Activated CD4-positive, alpha-beta memory T cell treated with anti-CD3 and anti-CD28 coated beads for 36 hours (primary cell): ENCODE data around the gene STK24. TPM values are rescaled to one million over a fixed set of nuclear protein-coding genes. Genes with fewer than 3 reads are reported as not detected.
"Not testable (repeated sequence)": the region's sequence is repeated elsewhere in the genome, so short reads cannot be mapped to it uniquely, and the experiment has no call there.

Experiments used
- CTCF ChIA-PET: fragments of 350-600 bp; sonication (Branson Sonifier 250); formaldehyde crosslinking; loops from one replicate; lab custom pipeline; 2021; ENCODE audit warnings: antibody characterized with exemption, inconsistent platforms; lab: Charles Lee
- POLR2A ChIA-PET: fragments of 350-600 bp; sonication (Branson Sonifier 250); formaldehyde crosslinking; loops from one replicate; lab custom pipeline; 2021; ENCODE audit warnings: antibody characterized with exemption; lab: Charles Lee
- DNase-seq: peaks from one replicate; pipeline ENCODE4 v3.0.0-alpha.2; 2020
- H3K27ac Mint-ChIP-seq: one replicate; pipeline ENCODE4 v1.8.0; 2021; ENCODE audit warnings: mixed read lengths
- H3K27me3 Mint-ChIP-seq: one replicate; pipeline ENCODE4 v1.8.0; 2021; ENCODE audit warnings: mixed read lengths
- H3K36me3 Mint-ChIP-seq: one replicate; pipeline ENCODE4 v1.8.0; 2021; ENCODE audit warnings: mixed read lengths
- H3K4me1 Mint-ChIP-seq: one replicate; pipeline ENCODE4 v1.8.0; 2021; ENCODE audit warnings: low read depth, mixed read lengths
- H3K4me3 Mint-ChIP-seq: one replicate; pipeline ENCODE4 v1.8.0; 2021; ENCODE audit warnings: mild to moderate bottlenecking, mixed read lengths
- H3K9me3 Mint-ChIP-seq: one replicate; pipeline ENCODE4 v1.8.0; 2021; ENCODE audit warnings: mixed read lengths
- intact Hi-C: fragments of 100-400 bp; cut with micrococcal nuclease; formaldehyde crosslinking; loops from one replicate; pipeline ENCODE4 v1.15.1; 2023
- total RNA-seq, 2 experiments: library from RNA; stranded (reverse); gene quantifications; one replicate each; pipeline ENCODE4 v1.2.3, GENCODE V29; 2021

STK24 gene
- total RNA-seq, 2 experiments from 2014 or later = 176 to 178 TPM

DNA sequence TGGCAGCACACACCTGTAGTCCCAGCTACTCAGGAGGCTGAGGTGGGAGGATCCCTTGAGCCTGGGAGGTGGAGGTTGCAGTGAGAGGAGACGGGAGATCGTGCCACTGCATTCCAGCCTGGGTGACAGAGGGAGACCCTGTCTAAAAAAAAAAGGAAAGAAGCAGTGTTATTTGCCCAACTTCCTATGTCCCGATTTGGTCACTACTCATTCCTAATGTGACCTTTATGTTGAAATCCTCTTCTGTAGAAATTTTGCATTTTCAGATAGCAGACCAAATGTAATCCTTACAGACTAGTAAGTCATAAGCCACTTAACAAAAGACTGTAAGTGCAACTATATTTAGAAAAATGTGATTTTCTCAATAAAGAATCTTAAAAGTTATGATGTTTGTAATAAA lies 18.2 kb upstream of the STK24 start:
- no peaks in the 10 kb centered on the region for H3K27me3 Mint-ChIP-seq
- H3K9me3 Mint-ChIP-seq = no peaks in the 10 kb centered on the region
- POLR2A ChIA-PET = no interaction called here
- CTCF ChIA-PET = interaction anchor here (1.2 kb wide), 1 partner anchor 149 kb away, joined by 4 read pairs; no protein-coding TSS in a partner anchor
- H3K4me3 Mint-ChIP-seq = no peak overlapping the region
- H3K36me3 Mint-ChIP-seq = no peaks in the 10 kb centered on the region
- intact Hi-C loops = no loop called here
- DNase-seq = no peak
- H3K4me1 Mint-ChIP-seq = peaks cover 13% of the 10 kb centered on the region
- no peak overlapping the region for H3K27ac Mint-ChIP-seq

DNA sequence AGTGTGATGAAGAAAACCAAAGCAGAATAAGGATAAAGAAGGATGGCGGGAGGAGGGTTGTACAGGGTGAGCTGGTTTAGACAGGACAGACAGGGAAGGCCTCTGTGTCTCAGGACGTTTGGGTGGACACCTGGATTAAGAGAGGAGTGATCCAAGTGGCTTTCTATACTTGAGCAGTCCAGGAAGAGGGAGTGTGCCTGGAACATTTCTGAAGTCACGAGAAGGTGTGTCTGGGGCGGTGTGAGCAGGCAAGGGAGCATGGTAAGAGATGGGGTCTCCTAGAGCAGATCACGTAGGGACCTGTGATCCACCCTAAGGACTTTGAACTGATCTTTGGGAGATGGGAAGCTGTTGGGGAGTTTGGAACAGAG lies 15.4 kb upstream of the STK24 start:
- DNase-seq = no peak
- no peaks in the 10 kb centered on the region for H3K36me3 Mint-ChIP-seq
- POLR2A ChIA-PET = no interaction called here
- no peak overlapping the region for H3K27ac Mint-ChIP-seq
- no peaks in the 10 kb centered on the region for H3K9me3 Mint-ChIP-seq
- CTCF ChIA-PET = no interaction called here
- H3K27me3 Mint-ChIP-seq = no peaks in the 10 kb centered on the region
- intact Hi-C loops = no loop called here
- H3K4me1 Mint-ChIP-seq = peaks cover 10% of the 10 kb centered on the region
- H3K4me3 Mint-ChIP-seq = no peak overlapping the region

DNA sequence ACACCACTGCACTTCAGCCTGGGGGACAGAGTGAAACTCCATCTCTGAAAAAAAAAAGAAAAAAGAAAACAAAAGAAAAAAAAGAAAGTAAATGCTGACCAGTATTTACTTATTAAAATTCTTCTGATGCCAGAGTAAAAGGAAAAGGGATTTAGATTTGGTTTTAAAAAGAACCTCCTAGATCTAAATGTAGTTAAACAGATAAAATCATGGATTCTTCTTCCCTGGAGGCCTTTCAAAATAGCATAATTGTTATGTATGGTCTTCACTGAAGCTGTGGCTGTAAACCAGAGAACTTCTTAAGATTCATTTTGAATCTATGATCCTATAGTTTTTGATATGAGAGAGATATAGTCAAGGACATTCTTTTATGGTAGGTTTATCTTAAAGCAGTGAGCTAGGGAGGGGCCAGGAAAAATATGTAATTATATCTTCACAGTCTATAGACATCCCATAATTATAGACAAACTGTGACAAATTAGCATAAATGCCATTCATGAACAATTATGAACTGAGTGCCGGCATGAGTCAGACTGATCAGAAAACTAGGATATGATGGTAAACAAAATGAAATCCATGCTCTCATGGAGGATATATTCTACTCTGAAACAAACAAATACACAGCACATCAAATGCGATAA lies 14.9 kb upstream of the STK24 start:
- no peak for DNase-seq
- intact Hi-C loops = no loop called here
- CTCF ChIA-PET = interaction anchor here (0.6 kb wide), 1 partner anchor 63 kb away, joined by 3 read pairs; no protein-coding TSS in a partner anchor
- POLR2A ChIA-PET = no interaction called here
- H3K9me3 Mint-ChIP-seq = no peaks in the 10 kb centered on the region
- no peak overlapping the region for H3K4me3 Mint-ChIP-seq
- no peak overlapping the region for H3K27ac Mint-ChIP-seq
- H3K36me3 Mint-ChIP-seq = no peaks in the 10 kb centered on the region
- H3K4me1 Mint-ChIP-seq = peaks cover 9% of the 10 kb centered on the region
- no peaks in the 10 kb centered on the region for H3K27me3 Mint-ChIP-seq

DNA sequence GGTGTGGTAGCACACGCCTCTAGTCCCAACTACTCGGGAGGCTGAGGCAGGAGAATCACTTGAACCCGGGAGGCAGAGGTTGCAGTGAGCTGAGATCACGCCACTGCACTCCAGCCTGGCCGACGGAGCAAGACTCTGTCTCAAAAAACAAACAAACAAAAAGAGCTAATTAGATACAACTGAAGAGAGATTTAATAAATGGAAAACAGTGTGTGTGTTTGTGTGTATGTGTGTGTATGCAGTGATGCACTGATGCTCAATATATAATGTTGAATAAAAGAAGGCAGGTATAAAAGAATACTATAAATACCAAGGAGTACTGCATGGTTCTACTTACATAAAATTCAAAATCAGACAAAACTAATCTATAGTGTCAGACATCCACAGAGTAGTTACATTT lies 13.6 kb upstream of the STK24 start:
- intact Hi-C loops, DNase-seq, H3K36me3 Mint-ChIP-seq, H3K9me3 Mint-ChIP-seq, H3K27ac Mint-ChIP-seq, H3K4me3 Mint-ChIP-seq, H3K27me3 Mint-ChIP-seq, H3K4me1 Mint-ChIP-seq: not testable (repeated sequence)
- ChIA-PET CTCF (interaction anchor here (2.0 kb wide), 1 partner anchor 63 kb away, joined by 4 read pairs; no protein-coding TSS in a partner anchor), POLR2A (interaction anchor here (1.4 kb wide), 1 partner anchor 8 kb away, joined by 3 read pairs; no protein-coding TSS in a partner anchor)

DNA sequence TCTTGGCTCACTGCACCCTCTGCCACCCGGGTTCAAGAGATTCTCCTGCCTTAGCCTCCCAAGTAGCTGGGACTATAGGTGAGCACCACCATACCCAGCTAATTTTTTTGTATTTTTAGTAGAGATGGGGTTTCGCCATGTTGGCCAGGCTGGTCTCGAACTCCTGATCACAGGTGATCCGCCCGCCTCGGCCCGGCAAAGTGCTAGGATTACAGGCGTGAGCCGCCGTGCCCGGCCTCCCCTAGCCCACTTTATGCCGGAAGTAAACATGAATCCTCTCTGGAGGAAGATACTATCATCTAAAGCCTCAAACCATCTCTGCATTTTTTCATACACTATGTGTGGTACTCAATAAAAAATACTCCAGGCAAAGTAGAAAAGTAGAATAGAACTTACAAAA lies 12.6 kb upstream of the STK24 start:
- H3K9me3 Mint-ChIP-seq, H3K27ac Mint-ChIP-seq, H3K27me3 Mint-ChIP-seq, POLR2A ChIA-PET, H3K36me3 Mint-ChIP-seq, H3K4me3 Mint-ChIP-seq, intact Hi-C loops, H3K4me1 Mint-ChIP-seq, DNase-seq: not testable (repeated sequence)
- CTCF ChIA-PET = interaction anchor here (2.0 kb wide), 1 partner anchor 64 kb away, joined by 4 read pairs; no protein-coding TSS in a partner anchor

DNA sequence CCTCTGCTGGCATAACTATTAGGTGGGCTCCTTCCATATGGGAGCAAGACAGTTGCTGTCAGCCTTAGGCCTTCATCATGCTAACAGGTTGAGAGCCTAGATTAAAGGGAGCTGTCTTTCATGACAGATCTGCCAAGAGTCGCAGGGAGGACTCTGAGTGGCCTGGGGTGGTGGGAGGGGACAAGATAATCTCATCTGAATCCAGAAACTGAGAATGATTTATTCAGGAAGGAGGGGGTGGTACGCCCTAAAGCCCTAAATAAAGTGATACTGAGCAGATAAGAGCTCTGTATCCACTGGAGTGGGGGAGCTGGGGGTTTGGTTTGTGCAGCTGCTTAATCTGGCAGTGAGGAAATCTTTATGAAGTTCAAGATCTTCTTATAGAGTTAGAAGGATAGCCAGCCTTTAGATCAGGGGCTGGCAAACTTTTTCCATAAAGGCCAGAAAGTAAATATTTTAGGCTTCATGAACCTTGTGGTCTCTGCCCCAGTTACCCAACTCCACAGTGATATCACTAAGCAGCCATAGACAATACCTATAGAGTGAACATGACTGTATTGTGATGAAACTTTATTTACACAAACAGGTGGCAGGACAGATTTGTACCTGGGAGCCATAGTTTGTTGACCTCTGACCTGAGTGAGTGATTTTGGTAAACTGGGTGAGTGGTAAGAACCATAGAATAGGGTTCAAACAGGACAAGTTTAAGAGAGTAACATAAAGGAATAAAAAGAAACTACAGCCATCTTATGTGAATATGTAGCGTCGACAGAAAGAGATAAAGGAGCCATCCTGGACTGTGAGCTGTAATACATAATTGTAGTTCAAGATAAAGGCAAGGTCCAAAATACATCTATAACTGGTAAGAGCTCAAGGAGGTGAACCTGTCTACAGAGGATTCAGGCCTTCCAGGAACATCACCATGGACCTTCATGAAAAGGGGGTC lies 9.8 kb upstream of the STK24 start:
- POLR2A ChIA-PET = interaction anchor here (0.9 kb wide), 1 partner anchor 9 kb away, joined by 5 read pairs; no protein-coding TSS in a partner anchor
- no peaks in the 10 kb centered on the region for H3K9me3 Mint-ChIP-seq
- intact Hi-C loops = loop anchor here (1.0 kb wide), 1 partner anchor 10 kb away; no protein-coding TSS in a partner anchor
- CTCF ChIA-PET = interaction anchor here (1.3 to 1.6 kb wide), 2 partner anchors 67 to 141 kb away, joined by 3 to 5 read pairs; no protein-coding TSS in a partner anchor
- no peak for DNase-seq
- H3K27me3 Mint-ChIP-seq = no peaks in the 10 kb centered on the region
- no peak overlapping the region for H3K4me3 Mint-ChIP-seq
- H3K4me1 Mint-ChIP-seq = peaks cover 15% of the 10 kb centered on the region
- no peaks in the 10 kb centered on the region for H3K36me3 Mint-ChIP-seq
- H3K27ac Mint-ChIP-seq = no peak overlapping the region

DNA sequence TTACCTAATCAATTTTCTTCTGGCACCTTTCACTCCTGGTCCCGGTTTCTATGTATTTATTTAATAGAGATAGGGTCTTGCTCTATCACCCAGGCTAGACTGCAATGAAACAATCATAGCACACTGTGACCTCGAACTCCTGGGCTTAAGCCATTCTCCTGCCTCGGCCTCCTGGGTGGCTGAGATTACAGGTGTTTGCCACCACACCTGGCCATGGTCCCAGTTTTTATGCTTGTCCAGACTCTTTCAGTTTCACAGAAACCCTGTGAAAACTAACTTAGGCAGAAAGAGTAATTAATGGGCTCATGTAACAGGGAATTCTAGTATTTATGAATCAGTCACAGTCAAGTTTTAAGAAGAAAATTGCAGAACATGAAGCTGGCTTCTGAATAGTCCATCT lies 9.0 kb upstream of the STK24 start:
- Mint-ChIP-seq H3K4me3 (no peak overlapping the region), H3K9me3 (no peaks in the 10 kb centered on the region), H3K4me1 (peaks cover 18% of the 10 kb centered on the region), H3K36me3 (no peaks in the 10 kb centered on the region), H3K27me3 (no peaks in the 10 kb centered on the region), H3K27ac (no peak overlapping the region)
- ChIA-PET POLR2A (no interaction called here), CTCF (no interaction called here)
- no peak for DNase-seq
- intact Hi-C loops = loop anchor here (1.0 kb wide), 1 partner anchor 10 kb away; no protein-coding TSS in a partner anchor

DNA sequence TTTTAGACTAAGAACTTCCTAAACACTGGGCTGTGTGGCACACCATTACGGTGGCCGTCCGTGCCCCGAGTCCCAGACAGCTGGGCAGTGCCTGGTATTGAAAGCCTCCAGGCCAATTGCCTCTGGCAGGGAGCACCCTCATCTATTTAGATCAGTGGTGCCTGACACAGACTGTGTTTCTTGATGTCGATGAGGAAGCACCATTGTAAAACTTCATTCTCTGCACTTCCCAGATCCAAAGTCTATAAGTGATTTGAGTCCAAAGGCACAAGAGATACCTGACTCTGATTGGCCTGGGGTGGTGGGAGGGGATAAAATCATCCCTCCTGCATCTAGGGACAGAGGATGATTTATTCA lies 8.5 kb upstream of the STK24 start:
- Mint-ChIP-seq H3K4me1 (peaks cover 18% of the 10 kb centered on the region), H3K4me3 (no peak overlapping the region), H3K36me3 (no peaks in the 10 kb centered on the region), H3K9me3 (no peaks in the 10 kb centered on the region), H3K27me3 (no peaks in the 10 kb centered on the region), H3K27ac (no peak overlapping the region)
- DNase-seq = no peak
- intact Hi-C loops = no loop called here
- ChIA-PET POLR2A (no interaction called here), CTCF (no interaction called here)

DNA sequence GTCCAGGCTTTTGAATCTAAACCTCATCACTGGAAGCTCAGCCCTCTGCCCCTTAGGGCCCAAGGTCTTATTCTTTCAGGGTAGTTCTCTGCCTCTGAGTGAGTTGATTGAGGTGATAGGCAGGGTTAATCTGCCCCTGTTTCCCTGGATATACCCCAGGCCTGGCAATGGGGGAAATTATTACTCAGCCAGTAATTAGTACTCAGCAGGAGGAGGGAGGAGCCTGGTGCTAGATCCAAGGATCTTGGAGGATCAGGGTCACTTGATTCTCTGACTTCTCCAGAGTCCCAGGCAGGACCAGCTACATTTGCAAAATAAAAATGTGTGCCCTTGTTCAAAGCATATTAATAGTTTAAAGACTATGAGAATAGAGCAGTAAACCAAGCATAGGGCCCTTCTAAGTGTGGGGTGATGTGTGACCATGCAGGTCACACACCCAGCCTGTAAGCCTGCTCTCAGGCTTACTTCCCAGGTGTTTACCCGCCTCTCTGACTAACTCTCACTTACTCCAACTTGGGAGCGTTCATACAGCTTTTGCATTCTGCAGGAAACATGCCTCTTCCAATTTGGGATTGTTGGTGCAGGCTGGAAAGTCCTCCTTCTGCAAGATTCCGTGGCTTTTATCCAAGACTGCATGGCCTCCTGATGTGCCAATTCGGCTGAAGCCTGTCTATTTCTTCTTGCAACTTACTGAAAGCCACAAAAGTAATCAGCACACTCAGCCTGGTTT lies 7.9 kb upstream of the STK24 start:
- Mint-ChIP-seq H3K9me3 (no peaks in the 10 kb centered on the region), H3K36me3 (no peaks in the 10 kb centered on the region), H3K27ac (no peak overlapping the region), H3K4me1 (peaks cover 18% of the 10 kb centered on the region), H3K4me3 (no peak overlapping the region), H3K27me3 (no peaks in the 10 kb centered on the region)
- CTCF ChIA-PET = interaction anchor here (1.2 kb wide), 1 partner anchor 139 kb away, joined by 3 read pairs; no protein-coding TSS in a partner anchor
- intact Hi-C loops = no loop called here
- POLR2A ChIA-PET = no interaction called here
- no peak for DNase-seq

DNA sequence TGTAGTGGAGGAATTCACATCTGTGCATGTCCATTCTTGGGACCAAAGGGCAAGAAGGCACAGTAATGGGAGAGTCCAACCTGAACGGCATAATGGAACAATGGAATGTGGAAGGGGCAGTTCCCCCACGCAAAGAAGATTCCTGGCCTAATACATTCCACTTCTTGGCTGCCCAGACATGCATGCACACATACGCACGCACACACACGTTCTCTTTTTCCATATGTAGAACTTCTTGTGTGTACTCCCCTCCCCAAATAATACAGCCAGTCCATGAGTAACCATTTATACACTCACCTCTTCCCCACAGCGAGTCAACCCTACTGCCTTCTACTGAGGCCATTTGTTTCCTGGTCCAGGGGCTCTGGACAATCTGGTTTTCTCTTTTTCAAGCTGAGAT lies 6.0 kb upstream of the STK24 start:
- Mint-ChIP-seq H3K4me3 (no peak overlapping the region), H3K27me3 (no peaks in the 10 kb centered on the region), H3K9me3 (no peaks in the 10 kb centered on the region), H3K4me1 (peaks cover 18% of the 10 kb centered on the region), H3K27ac (no peak overlapping the region), H3K36me3 (no peaks in the 10 kb centered on the region)
- DNase-seq = no peak
- POLR2A ChIA-PET = interaction anchor here (0.8 to 1.3 kb wide), 2 partner anchors 12 to 102 kb away, joined by 3 read pairs; no protein-coding TSS in a partner anchor
- CTCF ChIA-PET = interaction anchor here (1.3 to 1.6 kb wide), 3 partner anchors 15 to 138 kb away, joined by 3 to 10 read pairs (median 9); no protein-coding TSS in a partner anchor
- intact Hi-C loops = no loop called here

DNA sequence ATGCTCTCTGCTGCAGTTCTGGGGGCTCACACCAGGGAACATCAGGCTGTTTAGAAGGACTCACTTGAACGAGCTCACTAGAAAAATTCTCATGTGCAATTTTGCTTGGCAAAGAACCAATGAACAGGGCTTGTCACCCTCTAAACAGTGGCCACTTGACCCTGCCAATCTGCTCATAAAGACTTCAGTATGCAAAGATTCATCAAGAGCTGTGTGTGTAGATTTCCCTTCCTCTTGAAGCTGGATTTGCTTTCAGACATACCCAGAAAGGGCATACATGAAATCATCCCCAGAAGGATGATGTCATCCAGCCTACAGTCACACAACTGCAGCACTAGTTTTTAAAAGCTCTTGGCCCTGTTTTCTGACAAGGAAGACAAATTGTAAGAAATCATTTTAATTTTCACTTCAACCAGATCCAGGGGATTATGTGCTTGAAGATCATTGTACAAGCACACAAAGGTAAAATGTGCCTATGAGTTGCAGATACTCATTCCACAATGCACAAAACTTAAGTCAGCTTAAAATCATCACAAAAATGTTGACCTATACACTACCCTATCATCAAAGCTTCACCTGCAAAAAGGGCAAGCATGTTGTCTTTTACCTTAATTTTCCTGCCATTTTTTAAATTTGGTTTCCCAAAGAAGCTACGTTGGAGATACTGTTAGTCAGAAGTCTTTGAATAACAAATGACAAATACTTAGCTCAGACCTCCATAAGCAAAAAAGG lies 5.2 kb upstream of the STK24 start:
- intact Hi-C loops = no loop called here
- ChIA-PET POLR2A (interaction anchor here (0.8 to 1.5 kb wide), 4 partner anchors 9 to 106 kb away, joined by 3 to 4 read pairs (median 3); no protein-coding TSS in a partner anchor), CTCF (interaction anchor here (1.3 to 1.6 kb wide), 3 partner anchors 16 to 137 kb away, joined by 3 to 10 read pairs (median 9); no protein-coding TSS in a partner anchor)
- H3K4me1 Mint-ChIP-seq = peaks cover 23% of the 10 kb centered on the region
- H3K27ac Mint-ChIP-seq = peak overlapping the region; percentile 9
- no peak for DNase-seq
- H3K9me3 Mint-ChIP-seq = no peaks in the 10 kb centered on the region
- H3K4me3 Mint-ChIP-seq = no peak overlapping the region
- H3K27me3 Mint-ChIP-seq = no peaks in the 10 kb centered on the region
- H3K36me3 Mint-ChIP-seq = no peaks in the 10 kb centered on the region
